GM18517 (cell line): ENCODE results near the gene SERGEF.

ENCODE experiments used
- ATAC-seq: cut with Tn5 transposase; IDR thresholded peaks from one replicate; pipeline ENCODE4 v1.9.1; 2021; ENCODE audit warnings: mild to moderate bottlenecking, moderate library complexity; ENCODE audit not compliant: unreplicated experiment

SERGEF gene

DNA sequence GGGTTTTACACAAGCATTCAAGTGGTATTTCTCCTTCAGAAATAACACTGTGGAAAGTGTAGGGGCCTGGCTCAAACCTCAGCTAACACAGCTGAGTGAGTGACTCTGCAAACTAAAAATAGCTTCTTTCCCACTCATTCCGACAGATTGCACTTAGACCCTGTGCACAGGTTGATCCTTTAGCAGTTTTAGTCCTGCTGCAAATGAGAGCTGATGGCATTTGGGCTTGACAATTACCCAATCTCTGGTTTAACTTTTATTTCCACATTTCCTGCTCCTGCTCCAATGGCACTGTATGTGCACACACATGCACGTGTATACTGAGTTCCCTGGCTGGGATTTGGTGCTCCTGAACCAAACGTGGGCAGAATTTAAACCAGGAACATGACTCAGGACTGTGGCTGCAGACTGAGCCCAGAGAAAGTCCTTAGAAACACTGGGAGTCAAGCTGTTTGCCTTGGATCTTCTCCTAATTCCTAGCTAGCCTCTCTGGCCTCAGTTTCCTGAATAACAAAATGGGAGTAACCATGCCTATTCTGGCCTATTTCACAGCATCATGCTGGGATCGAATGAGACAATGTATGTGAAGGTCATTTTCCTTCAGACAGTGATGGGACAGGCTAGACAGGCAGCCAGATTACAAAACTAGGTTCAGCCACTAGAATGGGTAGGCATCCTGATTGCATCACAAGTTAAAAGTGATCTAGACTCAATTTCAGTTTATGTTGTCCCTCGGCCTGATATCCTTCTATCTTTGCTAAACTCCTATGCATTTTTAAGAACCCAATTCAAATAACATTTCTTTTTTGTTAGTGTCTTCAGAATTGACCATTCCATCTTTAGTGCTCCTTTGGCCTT, 58.2 kb downstream of the SERGEF start:
- no peak for ATAC-seq

DNA sequence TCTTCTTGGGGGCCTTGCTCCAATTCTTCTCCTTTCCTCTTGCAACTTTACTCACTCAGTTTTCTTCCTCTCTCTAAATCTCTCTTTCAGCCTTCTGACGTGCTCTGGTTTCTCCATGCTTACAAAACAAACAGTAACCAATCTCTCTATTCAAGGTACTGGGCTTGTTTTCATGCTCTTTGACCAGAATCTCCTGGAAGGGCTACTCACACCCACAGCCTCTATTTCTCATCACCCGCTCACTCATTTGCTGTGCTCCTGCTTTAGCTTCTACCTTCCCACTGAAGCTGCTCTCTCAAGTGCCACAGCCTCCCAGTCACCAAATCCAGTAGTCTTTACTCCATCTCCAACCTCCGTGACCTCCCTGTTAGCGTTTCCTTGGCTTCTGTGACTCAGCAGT, 60.4 kb downstream of the SERGEF start:
- no peak for ATAC-seq

DNA sequence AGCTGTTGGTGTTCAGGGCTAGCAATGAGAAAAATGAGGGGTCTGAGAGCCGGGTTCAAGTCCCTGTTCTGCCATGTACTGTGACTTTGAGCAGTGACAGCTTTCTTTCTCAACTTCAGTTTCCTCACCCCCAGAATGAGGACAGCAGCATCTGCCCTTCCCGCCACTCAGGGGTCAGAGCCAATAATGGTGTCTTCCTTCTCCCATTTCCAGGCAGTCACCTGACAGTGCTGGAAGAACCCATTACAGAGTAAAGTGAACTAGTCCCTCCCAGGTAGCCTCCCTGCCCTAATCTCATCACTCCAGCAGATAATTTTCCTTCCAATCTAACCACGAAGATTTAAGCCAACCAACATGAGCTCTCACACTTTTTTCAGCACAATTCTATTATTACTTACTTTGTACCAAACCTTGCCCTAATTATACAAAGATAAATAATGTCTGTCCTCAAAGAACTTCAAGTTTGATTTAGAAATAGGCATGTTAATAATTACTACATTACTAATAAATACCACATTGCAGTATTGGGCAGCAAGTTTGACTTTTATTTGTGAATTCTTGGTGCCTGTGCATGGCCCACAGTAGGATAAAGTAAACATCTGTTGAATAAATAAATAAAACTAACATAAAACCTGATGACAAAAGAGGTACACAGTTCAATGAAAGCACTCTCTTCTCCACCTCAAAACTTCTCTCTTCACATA, 61.0 kb downstream of the SERGEF start:
- ATAC-seq: no peak

DNA sequence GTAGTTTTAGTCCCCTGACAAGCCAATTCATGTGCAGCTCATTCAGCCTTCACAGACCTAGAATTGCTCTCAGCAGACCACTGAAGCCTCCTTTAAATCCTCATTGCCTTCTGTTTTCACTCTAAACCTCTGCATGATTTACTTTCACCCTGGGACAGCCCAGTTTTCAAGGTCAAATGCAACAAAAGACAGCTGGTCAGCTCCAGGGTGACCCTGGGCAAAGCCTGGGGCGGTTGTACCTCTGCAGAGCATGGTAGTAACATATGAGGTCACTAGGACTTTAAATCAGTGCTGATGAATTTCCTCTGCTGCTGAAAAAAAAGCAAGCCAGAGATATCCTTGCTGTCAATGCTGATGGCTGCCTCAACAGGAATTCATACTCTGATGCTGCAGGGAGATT, 62.2 kb downstream of the SERGEF start:
- ATAC-seq: no peak

DNA sequence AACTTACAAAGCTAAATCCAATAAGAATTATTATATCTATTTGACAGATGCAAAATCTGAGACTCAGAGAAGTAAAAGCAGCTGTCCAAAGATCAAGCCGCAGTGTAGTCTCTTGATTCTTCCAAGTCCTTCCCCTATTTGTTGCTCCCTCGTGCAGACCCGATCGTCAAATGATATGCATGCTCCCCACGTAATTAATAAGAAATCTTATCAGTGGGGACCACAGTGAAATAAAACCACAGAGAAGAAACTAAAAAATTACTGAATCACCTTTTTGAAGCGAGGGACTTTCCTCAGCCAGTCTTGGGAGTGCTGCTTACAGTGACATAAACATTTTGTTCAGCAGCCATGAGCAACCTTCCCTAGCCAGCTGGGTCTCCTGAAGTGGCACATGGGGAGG, 64.6 kb downstream of the SERGEF start:
- no peak for ATAC-seq

DNA sequence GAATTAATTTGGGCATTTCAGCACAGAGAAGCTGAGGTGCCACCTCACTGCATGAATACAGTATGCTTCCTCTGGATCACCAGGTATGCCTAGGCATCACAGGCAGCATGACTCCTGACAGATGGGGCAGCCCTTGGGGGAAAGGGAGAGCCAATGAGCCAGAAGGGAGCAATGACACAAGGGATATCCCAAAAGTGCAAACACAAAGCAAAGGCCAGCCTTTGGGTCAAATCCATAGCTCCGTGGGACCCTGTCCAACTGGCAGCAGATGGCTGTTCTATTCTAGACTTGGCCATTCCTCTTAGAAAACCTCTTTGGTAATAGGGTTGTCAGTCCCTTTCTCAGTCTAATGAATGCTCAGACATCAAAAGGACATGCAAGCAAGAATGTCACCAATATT, 73.3 kb downstream of the SERGEF start:
- ATAC-seq: no peak

DNA sequence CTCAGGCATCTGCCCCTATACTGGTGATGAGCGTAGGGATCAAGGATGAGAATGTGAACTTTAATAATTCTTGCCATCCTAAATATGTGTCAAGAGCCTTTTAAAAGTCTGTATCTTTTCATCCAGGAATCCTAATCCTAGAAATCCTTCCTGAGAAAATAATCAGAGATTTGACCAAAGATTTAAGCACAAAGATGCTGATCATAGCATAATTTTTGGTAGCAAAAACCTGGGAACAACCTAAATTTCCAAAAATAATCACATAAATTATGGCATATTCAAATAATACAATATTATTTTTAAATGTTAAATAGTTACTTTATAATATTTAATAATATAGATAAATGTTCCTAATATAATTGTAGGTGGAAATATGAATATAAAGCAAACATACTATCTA, 76.1 kb downstream of the SERGEF start:
- no peak for ATAC-seq

DNA sequence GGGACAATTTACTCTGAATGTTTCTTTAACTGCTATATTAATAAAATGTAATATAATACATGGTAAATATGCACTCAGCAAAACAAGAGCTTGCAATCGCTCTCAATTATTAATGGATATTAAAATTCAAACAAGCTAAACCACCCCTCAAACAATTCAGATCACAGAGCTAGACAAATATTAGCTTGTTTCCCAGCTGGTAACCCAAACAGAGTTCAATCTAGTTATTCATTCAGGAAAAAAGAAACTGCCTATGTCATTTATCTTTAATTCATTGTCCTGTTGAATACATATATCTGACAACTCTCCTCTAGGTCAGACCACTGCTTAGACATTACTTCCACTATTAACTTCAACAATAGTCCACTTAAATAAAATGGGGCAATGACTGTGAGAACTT, 78.7 kb downstream of the SERGEF start:
- ATAC-seq: no peak

DNA sequence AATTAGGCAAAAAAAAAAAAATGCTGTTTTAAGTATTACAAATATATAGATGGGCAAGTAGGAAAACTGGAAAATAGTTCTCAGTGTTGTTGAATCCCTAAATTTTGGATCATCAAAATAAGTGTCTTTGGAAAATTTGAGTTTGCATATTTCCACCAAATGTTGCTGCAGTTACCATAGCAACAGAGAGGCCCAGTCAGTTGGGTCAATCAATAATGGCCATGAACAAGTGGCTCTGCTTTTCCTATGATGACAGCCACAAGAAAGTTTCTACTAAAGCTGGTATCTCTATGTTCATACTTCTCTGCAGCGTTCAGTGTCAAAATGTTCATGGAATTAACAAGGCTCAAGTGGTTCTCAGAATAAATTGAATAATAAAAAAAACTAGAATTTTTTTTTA, 79.1 kb downstream of the SERGEF start:
- no peak for ATAC-seq

DNA sequence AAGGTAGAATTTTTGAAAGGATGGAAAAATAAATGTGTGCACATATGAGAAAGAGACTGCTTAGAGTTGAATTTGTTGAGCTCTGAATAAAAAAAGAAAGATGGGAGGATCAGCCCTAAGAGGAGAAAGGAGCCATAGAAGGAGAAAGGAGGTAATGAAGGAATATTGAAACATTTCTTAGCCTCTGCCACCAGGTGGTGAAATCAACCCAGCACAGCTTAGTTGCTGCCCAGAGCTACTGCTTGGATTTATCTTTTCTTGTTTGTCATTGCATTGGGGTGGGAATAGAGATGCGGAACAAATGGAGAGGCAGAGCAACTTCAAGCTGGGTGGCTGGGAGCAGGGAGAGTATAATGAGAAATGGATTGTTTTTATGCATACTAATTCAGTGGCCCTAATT, 80.4 kb downstream of the SERGEF start:
- ATAC-seq: no peak

DNA sequence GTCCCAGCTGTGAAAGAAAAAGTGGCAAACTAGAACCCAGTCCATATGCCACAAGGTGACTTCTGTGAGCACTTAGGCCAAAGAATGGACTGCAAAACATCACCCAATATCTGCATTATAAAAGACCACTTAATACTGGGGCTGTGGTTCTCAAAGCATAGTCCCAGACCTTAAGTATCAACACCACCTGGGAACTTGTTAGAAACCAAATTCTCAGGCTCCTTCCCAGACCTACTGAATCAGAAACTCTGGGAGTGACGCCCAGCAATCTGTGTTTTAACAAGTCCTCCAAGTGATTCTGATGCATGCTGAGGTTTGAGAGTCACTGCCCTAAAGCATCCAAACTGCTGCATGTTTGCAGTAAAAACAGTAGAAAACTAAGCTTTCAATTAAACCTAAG, 81.3 kb downstream of the SERGEF start:
- ATAC-seq: no peak

DNA sequence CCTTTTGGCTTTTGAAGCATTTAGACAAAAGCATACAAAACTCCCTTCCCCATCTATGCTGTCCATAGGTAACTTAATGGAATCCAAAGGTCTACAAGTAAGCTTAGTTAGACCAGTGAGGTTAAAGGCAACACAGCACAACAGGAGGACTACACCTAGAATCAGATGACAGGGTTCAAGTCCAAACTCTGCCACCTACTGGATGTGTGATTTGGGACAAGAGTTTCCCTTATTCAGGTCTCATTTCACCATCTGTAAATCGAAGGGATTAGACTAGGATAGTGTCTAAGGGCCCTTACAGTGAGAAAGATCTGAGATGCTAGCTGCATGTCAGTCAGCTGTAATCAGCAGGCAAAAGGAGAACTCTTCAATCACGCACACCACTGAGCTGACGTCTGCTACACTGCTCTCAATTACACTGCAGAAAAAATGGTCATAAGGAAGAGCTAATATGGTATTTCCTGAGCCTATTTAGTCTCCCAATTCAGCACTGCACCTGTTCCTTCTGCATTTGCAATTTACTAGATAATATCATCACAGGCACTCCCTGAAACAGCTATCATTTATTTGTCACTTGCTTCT, 82.2 kb downstream of the SERGEF start:
- ATAC-seq: no peak

DNA sequence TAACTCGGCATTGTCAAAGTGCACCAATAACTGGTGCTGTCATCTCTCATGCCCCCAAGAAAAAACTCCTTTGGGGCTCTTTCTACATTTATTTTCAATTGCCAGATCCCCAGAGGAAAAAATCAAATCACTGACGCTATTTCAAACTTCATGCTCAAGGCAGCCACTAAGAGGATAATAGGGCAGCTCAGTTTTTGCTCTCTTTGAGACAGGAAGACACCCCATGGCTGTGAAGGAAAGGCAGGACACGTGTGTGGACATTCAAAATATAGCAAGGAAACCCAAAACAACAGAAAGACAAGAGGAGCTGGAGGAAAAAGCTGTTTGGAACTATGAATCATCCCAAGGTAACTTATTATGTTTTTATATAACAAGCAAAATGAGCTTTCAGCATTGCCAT, 83.7 kb downstream of the SERGEF start:
- no peak for ATAC-seq

DNA sequence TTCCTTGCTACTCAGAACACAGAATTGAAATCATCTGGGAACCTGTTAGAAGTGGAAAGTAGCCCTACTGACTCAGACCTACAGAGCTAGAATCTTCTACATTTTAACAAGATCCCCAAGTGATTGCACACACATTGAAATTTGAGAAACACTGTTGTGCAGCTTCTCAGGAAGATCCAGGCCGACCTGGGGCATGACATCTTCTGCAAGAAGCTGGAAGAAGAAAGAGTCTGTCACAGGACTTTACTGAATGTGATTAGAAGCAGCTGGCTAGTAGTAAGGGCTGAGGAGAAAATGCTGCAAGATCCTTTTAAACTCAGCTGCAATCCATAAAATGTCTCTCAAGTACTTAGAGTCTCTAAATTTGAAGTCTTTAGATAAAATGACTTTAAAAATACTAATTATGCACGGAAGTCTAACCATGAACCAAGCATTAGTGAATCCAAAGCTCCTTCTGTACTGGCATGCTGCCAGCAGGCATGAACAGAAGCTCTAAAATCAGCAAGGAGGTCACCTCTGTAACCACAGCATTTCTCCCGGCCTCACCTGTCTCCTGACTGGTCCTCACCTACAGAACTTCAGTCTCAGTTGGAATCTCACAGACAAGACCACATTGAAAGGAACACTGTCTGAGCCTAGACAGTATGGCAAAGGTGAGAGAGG, 85.0 kb downstream of the SERGEF start:
- no peak for ATAC-seq

DNA sequence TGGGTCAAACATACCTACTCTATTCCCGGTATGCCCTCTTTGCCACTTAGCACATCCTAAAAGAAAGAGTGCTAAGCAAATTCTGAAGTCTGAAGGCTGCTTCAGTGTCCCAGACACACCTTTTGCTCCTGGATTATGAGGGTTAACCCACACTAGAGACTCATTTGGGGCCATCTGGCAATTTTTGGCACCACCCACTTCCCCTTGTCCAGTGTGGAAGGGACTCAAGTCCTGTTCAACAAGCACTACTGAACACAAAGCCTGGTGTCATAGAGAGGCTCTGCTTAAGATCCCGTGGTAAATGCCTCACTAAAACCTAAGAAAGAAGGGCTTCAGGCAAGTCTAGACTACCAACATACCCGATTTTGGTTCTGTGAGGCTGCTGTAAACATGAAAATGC, 85.8 kb downstream of the SERGEF start:
- ATAC-seq: no peak

DNA sequence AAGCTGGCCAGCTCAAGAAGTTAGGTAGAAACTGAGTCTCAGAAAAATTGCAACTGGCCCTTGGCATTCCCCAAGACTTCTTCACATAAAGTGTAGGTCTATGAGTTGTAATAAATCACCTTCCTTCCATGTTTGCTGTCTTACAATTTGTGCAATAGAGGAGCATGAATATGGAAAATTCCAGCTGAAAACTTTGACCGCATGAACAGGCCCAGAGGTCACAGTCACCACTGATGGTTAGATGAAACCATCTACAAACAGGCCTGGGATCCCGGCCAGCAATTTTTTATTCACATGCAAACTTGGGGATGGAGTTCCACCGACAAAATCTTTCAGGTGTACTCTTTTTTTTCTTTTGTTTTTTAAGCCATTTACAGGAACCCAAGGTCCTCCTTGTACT, 88.1 kb downstream of the SERGEF start:
- ATAC-seq: no peak

DNA sequence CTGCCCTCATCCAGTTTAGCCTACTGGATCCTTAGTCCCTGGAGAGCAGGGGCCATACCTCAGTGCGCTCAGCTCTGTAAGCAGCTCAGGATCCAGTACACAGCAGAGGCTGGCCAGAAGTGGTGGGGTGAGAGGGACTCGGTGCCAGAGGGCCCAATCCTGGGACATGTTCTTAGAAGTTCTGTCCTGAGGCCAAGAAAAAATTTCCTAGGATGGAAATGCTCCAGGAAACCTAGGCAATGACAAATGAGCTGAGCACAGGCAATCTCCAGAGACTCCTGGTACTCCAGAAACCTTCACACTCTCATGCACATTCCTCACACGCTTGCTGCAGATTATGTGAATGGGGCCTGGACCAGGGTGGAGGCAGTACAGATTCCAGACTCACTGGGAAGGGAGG, 89.6 kb downstream of the SERGEF start:
- no peak for ATAC-seq

DNA sequence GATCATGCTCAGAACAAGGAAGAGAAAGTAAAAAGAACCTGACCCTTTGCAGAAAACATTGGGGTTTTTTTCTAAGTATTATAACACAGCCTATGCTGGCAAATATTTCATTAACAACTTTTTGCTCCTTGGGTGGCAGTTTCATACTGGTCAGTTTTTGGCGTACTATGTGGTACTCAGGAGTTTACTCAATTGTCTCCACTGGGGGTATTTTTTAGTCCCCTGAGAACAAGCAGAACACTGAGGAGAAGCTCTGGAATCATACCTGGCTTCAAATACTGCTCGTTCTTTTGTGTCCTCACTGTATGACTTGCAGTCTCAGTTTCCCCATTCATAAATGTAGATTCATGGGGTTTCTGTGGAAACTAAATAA, 90.4 kb downstream of the SERGEF start:
- no peak for ATAC-seq

DNA sequence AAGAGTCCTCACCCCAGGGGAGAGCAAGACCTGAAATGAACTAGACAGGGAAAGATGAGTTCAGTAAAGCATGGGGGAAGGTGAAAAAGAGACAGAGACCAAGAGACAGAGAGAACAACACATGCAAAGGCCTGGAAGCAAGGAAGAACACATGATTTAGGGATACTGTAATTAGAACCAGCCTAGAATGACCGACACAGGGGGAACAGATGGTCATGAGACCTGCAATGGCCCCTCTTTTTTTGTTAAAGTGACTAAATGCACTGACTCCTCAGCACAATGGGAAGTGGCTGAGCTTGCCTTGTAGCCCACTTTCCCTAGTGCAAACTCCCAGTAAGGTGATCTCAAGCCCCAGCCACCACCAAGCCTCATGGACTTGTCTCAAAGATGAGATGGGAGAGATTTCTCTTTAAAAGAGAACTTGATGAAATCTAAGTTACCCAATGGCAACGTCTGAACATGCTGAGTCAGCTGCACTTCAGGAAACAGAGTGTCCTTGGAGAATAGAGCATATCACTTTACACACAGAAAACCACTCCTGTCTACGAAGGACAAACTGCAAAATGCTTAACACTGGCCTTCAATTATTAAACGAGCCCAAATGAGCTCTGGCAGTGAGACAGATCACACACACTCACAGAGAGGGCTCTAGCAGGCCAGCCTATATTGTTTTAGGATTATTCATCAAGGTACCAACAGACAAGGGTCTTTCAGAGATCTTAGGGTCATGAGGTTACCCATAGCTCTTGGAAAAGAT, 91.0 kb downstream of the SERGEF start:
- ATAC-seq: no peak

DNA sequence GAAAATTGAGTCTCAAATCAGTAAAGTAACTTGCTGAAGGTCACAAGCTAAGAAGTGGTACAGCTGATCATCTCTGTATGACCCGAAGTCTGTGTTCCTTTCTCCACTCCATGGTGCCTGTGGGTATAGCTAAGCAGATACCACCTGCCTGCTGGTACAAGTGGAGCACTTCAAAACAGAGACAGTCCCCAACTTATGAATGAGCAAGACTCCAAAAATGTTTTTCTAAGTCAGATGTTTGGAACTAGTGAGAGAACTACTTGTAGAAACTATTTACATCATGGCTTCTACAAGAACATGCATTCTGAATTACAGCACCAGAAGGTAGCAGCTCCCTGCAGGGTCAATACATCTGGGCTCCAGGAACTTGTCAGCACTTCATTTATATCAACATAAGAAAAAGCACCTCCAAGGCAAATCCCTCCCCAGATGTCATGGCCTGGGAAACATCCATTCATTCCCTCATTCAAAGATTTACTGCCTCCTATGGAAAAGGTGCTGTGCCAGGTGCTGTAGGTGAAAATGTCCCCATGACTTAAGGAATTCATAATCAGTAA, 94.7 kb downstream of the SERGEF start:
- no peak for ATAC-seq

DNA sequence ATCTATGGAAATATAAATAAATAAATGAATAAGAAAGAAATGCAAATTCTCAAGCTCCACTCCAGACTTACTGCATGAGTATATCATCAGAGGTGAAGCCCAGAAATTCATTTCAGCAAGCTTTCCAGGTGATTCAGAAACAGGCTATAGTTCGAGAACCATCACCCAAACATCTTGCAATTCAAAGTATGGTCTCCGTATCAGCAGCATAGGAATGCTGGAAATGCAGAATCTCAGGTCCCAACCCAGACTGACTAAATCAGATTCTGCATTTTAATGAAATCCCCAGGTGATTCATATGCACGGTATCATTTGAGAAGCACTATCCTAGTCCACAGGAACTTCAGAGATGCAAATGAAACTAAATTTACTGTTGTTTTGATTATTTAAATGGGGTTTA, 95.3 kb downstream of the SERGEF start:
- ATAC-seq: no peak
